ENCODE data around the gene C4orf50.
"Not testable (repeated sequence)": the region's sequence is repeated elsewhere in the genome, so short reads cannot be mapped to it uniquely, and the experiment has no call there.

Gene C4orf50

DNA sequence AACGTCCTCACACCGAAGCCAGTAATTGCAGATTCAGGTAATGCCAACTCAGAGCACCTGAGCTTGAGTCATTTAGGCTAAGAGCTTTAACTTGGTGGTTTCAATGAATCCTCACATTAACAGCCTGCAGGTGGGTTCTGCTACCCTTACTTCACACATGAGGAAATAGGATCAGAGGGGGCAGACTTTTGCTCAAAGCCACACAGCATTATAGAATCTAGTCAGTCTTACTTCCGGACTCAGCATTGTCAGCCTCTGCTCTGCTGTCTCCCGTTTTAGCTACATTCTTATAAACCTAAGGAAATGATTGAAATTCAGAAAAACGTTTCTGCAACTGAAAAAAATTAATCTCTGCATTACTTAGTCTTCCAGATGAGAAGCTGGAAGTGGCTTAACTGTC lies 6.0 kb downstream of the C4orf50 start:
- no peak for DNase-seq

DNA sequence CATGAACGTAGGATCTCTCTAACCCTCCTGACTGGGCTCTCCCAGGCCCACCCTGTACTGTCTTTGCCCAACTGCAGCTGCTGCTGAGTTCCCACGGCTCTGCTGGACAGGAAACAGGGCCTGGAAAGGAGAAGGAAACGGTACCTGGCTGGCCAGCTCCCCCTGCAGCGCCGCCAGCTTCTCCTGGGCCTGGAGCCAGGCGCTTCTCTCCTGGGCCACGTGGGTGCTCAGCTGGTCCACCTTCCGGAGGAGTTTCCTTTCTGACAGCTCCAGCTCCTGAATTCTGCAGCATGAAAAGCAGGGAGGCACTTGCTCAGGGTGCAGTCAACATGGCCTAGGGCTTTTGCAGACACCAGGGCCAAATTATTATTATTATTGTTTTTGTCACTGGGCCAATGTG lies 6.5 kb downstream of the C4orf50 start:
- peak in 1 of 2 experiments; percentile 45 for DNase-seq

DNA sequence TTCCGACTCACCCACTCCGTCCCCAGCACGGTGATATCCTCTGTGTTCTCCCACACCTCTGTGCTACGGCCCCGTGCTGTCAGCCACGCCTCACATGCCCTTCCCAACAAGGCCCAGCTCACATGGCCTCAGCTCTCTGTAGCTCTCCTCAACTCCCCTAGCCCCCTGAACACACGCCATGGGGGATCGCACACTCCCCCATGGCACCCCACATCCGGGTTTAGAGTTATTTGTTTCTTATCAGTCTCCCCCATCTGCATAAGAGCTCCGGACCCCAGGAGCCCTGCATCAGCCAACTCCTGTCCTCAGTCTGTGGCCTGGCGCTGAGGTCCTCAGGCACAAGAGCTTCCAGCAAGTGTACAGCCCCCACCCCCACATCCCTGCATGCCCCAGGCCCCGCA lies 7.0 kb downstream of the C4orf50 start:
- no peak for DNase-seq

DNA sequence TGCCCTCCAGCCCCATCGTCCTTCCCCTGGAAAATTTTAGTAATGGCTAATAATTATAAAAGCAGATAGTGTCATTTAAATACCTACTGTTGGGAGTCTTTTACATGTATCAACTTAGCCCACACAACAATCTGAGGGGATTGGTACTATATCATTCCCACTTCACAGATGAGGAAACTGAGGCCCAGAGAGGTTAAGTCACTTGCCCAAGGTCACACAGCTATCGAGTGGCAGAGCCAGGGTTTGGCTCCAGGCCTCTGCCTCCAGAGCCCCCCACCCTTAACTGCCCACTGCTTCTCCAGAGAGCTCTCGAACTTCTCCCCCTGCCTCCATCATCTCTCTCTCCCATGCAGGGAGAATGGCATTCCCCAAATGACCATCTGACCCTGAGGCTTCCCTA lies 7.4 kb downstream of the C4orf50 start:
- no peak for DNase-seq

DNA sequence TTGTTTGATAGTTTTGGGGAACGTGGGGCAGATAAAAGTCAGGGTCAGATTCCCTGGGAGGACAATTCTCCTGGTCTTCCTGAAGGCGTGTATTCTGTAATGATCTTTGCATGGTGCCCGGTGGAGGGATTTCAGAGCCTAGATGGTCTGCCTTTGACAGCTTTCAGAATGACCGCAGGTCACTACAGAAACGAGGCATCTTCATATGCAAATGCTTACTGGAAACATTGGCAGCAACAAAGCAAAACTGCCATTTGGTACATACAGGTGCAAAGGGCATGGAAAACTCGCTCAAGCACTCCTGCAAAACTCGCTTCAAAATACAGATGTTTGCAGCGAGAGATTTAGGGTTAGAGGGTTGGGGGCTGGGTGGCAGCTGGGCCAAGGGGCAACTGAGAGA lies 8.8 kb downstream of the C4orf50 start:
- no peak for DNase-seq

DNA sequence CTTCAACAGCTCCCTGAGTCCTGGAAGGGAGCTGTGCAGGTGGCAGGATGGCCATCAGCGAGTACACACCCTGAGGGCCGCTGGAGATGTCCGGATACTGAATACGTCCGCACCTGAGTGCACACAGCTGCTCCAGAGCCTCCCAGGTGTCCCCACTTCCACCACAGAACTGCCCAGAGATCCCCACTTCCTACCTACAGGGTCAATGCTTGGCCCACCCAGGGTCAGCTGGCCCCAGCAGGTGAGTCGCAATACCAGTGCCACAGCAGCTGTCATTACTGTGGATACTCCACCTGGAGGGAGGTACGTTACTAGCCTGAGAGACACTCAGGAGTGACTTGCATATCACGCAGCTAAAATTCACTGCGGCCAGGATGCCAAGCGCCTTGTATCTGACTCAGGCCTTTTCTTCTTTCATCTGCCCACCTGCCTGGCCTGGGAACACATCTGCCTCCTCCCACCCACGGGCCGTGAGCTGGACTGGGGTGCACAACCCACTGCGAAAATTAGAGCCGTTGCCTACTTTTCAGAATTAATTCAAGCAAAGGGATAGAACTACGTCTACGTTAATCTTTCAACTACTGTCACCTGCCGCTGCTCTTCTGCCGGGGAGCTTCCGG lies 9.4 kb downstream of the C4orf50 start:
- peak in 1 of 2 experiments; percentile 3 for DNase-seq

DNA sequence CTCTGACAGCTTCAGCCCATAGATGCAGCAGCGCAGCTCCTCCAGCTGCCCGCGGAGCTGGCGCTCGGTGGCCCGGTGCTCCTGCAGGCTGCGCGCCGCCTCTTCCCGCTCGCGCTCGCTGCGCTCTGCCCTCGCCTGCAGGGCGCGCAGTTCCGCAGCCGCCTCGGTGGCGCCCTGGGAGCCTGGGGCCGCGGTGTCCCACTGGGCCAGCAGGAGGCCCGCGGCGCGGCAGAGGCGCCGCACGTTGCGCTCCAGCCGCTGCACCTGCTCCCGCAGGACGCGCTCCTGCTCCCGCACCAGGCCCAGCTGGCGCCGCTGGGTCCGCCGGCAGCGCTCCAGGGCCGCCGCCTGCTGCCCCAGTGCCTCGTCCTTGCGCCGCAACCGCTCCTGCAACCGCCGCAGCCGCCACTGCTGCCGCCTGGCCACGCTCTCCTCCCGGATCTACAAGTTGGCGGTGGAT lies 10.1 kb downstream of the C4orf50 start:
- DNase-seq: no peak

DNA sequence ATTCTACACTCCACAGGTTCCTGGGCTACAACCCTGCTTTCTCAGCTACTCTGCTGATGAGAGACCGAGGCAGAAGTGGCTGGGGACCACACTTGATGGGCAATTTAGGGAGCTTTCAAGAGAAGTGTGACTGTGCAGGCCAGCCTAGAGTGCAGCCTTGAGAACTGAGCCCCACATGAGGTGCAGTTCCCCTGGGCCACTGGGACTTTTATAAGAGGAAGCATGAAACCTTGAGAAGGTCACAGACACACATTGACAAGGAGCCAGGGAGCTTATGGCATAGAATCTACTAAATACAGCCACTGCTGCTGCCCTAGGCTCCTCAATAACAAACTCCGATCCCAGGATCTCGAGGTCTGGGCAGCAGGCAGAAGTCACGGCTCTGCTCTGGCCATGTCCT lies 13.1 kb downstream of the C4orf50 start:
- no peak for DNase-seq

DNA sequence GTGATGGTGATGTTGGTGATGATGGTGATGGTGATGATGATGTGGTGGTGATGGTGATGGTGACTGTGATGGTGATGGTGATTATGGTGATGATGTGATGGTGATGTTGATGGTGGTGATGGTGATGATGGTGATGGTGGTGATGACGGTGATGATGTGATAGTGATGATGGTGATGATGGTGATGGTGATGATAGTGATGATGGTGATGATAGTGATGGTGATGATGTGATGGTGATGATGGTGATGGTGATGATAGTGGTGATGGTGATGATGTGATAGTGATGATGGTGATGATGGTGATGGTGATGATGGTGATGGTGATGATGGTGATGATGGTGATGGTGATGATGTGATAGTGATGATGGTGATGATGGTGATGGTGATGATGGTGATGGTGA lies 14.7 kb downstream of the C4orf50 start:
- DNase-seq: not testable (repeated sequence)

DNA sequence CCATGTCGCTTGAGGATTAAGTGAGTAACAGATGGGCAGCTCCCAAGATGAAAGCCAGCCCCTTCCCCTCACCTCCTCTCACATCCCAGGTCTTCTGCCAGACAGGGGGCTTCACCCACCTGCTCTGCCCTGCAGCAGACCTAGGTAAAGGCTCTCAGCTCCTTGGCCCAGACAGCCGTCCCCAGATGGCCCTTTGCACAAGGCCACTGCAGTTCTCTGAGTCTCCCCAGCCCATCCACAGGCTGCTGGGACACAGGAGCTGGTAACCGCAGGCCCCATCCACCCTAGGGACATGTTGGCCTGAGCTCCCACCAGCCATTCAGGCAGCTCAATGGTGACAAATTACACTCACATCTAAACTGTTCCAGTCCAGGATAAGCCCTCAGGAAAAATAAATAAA lies 15.3 kb downstream of the C4orf50 start:
- DNase-seq: no peak

DNA sequence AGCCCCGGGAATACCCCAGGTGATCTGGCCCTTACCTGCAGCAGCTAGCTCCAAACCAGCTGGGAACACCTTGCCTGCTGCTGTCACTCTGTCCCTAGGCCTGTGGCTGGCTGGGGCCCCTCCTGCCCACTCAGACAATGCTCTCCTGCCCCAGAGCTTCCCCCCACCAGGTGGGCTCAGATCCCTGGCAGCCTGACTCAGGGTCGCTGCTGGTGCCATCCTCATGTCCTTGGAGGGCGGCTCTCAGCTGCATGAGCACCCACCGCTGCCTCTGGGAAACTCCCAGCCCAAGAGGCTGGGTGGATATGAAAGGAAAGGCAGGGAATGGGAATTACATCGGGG lies 15.8 kb downstream of the C4orf50 start:
- DNase-seq: no peak

DNA sequence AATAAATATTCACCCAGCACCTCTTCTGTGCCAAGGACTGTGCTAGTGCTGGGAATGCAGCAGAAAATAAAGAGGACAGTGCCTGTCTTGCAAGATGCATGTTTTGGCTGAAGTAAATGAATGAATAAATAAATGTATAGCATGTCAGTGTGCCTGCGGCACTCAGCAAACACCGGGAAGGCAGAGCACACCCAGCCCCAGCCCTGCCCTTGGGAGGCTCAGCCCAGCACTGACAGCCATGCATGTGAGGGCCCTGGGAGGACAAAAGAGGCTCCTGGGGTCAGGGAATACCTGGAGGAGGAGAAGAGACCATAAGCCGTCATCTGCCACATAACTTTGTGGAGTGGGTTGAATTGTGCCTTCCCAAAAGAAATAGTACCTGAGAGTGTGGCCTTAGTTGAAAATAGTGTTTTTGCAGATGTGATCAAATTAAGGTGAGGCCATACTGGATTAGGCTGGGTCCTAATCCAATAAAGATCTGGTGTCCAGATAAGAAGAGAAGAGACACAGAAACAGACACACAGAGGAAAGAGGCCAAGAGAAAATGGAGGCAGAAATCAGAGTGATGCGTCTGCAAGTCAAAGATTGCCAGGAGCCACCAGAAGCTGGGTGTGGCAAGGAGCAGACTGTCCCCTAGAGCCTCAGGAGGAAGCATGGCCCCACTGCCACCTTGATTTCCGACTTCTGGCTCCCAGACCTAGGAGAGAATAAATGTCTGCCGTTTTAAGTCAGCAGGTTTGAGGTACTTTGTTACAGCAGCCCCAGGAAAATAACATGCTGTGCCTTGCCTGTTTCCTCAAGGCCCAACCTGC lies 16.3 kb downstream of the C4orf50 start:
- DNase-seq: no peak

DNA sequence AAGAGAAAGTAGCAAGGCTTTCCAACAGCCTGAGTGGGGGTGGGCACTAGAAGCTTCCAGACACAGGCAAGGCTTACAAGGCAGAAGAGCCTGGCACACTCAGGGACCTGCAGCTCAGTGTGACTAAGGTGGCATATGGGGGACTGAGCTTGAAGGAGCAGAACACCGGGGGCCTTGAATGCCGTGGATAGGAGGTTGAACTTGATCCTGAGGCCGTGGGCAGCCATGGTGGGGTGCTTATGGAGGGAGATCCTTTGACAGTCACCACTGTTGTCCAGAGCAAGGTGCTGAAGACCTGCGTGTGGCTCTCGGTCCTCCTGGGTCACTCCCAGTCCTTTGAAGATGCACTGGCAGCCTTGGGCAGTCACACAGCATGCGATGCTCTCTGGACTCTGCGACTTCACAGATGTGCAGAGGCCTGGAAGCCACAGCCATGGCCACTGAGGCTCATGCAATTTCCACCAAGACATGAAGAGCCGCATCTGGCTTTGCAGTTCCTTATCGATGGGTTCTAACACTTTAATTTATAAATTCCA lies 18.3 kb downstream of the C4orf50 start:
- no peak for DNase-seq

DNA sequence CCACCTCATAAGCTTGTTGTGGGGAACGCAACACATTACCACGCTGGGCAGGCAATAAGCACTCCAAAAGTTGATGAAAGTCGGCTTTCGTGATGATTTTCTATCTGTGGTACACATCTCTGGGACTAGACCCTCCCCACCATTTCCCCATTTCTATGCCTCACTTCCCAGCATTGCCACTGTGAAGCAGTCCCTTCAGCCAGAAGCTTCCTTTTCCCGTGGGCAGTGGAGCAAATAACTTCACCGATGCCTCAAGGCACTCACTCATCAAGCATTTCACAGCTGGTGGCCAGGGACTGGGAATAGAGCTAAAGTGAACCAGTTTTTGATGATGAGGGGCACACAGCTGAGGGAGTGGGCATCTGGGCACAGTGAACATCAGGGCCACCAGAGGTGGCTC lies 18.9 kb downstream of the C4orf50 start:
- no peak for DNase-seq

DNA sequence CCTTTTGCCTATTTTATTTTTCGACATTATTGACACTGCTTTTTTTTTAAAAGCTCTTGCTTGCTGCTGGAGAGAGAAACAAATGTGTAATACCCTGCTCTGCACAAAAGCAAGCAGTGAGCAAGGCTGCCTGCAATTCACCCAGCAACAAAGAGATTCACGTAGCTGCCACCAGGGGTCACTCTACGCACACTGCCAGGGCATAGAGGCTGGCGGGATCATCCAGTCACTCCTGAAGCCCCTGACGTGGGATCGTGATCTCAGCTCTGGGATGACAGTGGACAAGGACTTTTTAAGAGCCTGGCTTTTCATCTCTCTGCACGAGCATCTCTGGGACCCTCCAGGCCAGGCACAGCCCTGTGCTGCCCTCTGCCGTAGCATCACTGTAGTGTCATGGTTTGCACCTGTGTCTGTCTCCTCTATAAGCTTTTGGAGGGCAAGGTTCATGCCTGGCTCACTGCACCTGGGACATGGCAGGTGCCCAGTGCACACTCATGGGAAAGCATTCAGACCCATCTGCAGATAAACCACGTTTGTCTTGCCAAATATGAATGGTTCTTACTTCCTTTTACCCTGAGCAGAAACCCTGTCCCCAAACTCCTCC lies 19.8 kb downstream of the C4orf50 start:
- peak; percentile 48 to 51 for DNase-seq

DNA sequence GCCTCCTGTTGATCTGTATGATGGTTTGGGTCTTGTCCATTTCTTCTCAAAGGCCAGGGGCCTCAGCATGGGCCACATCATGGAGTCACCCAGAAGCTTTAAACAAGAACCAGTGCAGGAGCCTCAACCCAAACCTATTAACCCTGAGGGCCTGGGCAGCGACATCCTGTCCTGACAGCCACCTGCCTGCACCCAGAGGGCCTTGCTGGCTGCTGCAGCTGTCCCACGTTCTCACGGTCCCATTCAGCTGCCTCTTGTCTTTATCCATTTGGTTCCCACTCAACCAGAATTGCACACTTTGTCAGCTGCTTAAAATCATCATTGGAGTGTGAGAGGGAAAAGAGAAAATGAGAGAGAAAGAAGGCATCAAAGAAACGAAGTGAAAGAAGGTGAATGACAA lies 21.6 kb downstream of the C4orf50 start:
- DNase-seq: no peak

DNA sequence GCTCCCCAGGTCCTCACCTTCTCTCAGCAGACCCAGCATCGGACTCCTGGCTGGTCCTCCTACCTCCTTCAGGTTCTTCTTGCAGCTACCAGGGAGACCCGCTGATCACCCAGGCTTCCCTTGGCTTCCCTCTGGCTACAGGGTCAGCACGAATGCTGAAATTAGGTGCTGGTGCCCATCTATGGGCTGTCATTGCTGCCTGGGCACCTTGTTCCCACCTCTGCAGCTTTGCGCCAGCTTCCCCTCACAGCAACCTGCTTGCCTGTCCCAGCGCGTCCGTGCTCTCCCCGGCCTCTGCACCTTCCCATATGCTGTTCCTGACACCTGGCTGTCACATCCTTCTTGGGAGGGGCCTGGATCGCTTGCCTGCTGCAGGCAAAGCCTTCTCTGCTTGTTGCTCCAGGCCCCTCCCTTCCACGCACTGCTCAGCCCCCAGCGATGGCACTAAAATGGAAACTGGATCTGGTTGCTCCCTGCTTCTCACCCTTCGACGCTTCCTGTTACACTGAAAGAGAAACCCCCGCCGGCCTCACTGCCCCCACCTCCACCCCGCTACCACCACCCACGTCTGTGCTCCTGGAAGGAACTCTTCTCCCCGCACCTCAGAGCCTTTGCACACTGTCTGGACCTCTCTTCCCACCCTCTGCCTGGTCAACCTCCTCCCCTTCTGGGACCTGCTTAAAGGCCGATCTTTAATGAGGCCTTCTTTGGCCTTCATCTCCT lies 22.2 kb downstream of the C4orf50 start:
- DNase-seq: peak in 1 of 2 experiments; percentile 15

DNA sequence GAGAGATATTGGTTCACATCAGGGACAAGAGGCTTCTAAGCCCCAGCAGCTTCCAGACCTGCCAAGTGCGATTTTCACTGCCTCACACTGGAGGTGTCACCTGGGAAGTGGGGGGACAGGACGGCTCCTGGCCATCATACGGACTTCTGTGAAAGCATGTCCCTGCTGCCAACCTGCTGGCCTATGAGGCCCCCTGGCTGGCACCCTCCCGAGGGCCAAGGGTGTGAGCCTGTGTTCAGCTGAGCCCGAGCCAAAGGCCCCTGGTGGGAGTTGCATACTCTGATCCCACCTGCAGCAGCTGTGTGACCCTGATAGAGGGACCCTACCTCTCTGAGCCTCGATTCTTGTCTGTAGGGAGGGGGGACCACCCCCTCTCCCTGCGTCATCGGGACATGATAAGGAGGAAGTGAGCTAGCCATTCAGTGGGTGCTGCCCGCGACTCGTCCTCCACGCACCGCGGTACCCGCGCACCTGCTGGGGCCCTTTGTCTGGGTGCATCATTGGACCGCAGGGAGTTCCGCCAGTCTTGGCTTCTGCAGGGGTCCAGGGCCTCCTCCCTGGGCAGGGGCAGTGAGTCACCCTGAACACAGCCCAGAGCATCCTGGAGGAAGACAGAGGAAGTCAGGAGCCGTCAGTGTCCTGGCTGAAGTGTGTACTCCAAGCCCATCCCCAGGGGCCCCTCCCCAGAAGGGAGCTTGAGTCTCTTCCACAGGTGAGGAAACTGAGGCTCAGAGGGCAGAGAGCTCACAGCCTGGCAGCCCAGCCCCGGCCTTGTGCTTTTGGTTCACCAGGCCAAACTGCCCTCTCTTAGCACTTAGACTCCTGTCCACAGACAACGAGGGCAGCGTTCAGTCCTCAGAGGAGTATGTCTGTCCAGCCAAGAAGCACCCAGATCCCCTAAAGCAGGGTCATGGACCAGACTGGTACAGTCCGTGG lies 24.1 kb downstream of the C4orf50 start:
- no peak for DNase-seq

DNA sequence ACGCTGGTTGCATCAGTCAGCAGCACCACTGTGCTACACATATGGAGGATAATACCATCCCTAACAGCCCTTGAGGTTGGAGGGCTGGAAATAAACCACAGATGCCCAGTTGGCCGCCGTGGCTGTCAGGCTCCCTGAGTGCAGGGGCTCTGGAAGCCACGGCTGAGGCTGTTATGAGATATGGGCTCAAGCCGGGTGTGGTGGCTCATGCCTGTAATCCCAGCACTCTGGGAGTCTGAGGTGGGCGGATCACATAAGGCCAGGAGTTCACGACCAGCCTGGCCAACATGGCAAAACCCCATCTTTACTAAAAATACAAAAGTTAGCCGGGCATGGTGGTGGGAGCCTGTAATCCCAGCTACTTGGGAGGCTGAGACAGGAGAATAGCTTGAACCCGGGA lies 24.9 kb downstream of the C4orf50 start:
- not testable (repeated sequence) for DNase-seq

DNA sequence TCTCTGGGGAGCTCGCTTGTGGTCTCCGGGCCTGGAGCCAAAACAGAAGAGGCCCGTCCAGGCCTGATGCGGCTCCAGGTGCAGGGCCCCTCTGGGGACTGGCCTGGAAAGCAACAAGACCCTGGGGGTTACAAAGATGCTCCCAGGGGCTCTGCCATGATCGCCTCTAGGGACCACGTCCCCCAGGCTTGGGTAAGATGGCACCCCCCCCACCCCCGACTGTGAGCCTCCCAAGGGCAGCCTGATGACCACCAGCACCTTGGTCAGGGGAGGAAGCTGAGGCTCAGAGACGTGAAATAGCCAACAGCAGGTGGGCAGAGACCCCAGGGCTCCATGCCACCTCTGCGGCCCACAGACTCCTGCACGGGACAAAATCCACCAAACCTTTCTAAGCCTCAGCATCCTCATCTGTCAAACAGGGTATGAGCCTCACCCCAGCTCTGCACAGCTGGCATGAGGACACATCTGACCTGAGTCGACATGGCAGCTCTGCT lies 25.4 kb downstream of the C4orf50 start:
- no peak for DNase-seq

DNA sequence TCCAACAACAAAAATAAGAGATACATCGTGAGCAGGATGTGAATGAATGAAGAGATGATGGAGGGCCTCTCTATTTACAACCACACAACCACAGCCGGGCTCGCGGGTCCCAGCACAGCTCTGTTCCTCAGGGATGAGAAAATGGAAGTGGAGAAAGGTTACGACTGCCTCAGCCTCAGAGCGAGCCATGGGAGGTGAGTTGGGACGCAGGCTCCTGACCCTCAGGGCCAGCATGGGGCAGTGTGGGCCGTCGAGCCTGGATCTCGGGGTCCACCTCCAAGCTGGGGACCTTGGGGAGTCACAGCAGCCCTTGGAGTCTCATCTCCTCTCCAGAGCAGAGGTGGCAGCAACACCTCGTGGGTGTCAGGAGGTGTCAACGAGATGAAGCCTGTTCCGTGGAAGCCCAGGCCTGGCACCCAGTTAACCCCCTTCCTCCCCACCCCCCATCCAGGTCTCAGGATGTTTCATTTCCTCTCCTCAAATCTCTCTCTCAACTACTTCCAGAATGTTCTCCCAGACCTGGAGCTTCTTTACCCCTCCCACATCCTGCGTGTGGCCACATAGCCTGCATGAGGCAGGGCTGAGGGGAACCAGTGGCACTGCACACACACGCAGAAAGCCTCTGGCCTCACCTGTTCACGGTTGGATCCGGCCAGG lies 25.9 kb downstream of the C4orf50 start:
- no peak for DNase-seq
